Effector CD8-positive, alpha-beta T cell (primary cell): ENCODE measurements around the gene FILIP1L.

Source experiments
- DNase-seq: peaks from one replicate; lab custom pipeline; 2025; lab: John Stamatoyannopoulos, UW

FILIP1L gene

GRCh38 chr3:100125161-100125938 lies 11.0 kb upstream of the FILIP1L start:
- DNase-seq = no peak

GRCh38 chr3:100124201-100124761 lies 10.0 kb upstream of the FILIP1L start:
- DNase-seq = no peak

GRCh38 chr3:100123112-100123511 lies 8.8 kb upstream of the FILIP1L start:
- DNase-seq = no peak

DNA sequence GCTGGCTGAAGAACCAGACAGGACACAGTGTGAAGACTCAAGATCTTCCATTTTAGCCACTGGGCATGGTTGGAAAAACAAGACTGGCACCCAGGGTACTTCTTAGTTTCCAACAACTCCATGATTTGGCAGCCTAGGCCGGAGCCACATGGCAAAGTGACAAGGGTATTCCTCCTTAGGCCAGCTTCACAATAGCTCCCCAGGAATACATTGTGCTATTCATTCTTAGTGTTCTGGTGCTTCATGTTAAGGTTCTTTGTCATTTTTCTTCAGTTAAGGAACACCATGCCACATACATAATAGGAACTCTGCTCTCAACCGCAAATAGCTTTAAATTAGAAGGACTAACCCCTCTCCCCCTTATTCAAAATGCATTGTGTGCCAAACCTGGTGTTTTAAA lies 8.0 kb upstream of the FILIP1L start:
- no peak for DNase-seq

- DNase-seq = no peak
These were observed 6.4 kb upstream of the FILIP1L start for GRCh38 chr3:100120693-100121092.

GRCh38 chr3:100120012-100120411 lies 5.7 kb upstream of the FILIP1L start:
- no peak for DNase-seq

DNA sequence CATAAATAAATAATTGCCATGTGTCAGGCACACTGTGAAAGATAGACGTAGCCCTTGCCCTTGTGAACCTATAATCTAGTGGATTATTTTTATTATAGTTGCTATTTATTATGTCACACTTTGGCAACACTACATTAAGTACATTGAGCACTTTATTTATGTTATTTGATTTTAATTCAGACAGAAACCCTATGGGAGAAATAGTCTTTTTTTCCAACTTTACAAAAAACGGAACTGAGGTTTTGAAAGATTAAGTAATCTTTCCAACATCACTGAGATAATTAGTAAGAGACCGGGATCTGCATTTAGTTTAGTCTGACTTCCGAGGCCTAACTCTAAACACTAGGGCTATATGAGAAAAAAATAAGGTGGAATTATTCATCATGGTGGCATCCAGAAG lies 2.8 kb upstream of the FILIP1L start:
- no peak for DNase-seq

DNA sequence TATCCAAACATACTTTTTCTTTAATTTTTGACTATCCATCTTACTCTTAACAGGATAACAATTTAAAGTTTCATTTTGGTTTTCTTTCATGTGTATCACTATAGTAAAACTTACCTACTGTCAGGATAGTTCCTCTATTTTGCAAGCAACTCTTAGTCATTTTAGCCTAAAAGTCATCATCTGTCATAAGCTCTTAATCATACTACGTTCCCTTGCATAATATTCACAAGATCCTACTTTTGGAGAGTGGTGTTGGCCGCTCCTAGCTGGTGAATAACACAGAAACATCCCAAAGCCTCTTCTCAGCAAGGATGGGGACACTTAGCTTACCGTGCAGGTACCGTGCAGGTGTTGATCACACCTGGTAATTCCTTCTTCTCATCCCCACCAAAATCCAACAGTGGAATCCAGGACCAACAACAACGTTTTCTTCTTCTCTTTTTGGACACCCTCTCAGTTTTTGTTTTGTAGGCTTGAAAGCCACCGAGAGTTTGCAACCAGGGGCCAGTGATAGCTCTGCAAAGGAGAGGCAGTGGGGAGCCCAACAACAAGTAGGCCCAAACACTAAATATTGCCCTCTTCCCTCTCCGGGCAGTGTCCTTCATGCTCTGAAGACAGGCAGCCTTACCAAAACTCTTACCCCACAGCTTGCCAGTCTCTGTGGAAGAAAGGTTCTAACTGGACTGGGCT lies 433 bp downstream of the FILIP1L start:
- DNase-seq = no peak

DNA sequence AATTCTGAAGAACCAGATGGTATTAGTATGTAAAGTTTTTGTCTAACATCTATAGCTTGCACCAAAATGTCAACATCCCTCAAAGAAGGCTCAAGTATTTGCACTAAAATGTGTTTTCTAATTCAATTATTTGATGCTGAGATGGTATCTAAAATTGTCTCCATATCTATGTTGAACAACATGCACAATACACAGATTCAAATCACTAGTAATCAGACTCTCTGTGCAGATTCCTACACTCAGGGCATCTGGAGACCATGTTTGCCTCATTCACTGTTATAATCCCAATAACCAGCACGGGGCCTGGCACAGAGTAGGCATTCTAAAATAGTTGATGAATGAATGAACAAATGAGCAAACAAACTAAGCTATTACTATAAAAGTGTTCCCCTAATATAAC lies 2.6 kb downstream of the FILIP1L start:
- no peak for DNase-seq

- DNase-seq = no peak
These were observed 4.1 kb downstream of the FILIP1L start for GRCh38 chr3:100110162-100110561.

- no peak for DNase-seq
These were observed 5.7 kb downstream of the FILIP1L start for GRCh38 chr3:100108464-100109079.

DNA sequence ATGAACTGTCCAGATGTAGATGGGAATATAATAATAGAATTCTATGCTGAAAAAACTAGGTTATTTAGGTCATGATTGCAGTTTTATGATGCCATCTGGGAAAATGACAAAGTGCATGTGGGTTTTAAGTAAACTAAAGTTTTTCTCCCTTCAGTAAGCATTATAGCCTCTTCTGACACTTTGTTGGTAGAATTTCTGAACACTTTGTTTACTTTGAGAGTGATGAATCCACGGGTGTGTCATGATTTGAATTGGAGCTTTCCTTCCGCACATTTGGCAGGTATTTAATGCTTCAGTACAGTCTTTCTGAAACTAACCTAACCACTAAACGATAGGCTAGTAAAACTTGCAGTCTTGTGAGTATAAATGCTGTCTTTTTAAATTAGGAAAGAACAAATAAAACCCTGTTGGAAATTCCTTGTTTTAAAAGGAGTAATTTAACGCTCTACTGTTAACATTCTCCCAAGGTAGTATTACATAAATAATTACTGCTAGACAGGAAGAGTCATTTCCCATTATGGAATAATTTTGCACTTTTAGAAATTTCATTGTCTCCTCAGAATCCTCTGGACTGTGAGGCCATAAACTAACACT lies 7.0 kb downstream of the FILIP1L start:
- DNase-seq = no peak

GRCh38 chr3:100106531-100107141 lies 7.7 kb downstream of the FILIP1L start:
- DNase-seq = no peak

DNA sequence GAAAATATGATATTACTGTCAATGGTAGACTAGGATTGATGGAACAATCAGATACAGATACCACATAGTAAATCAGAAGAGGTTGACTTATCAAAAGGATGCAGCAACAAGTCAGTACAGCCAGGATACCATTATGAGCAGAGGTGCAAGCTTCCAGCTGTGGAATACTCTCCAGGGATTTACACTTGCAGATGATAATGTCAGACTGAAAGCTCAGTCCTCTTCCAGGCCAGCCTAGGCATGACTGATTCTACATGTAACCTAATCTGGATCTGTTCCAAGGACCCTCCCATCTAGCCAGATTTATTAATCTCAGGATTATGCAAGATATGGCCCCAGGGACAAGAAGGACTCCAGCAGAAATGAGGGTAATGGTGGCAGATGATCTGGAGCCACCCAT lies 8.2 kb downstream of the FILIP1L start:
- DNase-seq = no peak

DNA sequence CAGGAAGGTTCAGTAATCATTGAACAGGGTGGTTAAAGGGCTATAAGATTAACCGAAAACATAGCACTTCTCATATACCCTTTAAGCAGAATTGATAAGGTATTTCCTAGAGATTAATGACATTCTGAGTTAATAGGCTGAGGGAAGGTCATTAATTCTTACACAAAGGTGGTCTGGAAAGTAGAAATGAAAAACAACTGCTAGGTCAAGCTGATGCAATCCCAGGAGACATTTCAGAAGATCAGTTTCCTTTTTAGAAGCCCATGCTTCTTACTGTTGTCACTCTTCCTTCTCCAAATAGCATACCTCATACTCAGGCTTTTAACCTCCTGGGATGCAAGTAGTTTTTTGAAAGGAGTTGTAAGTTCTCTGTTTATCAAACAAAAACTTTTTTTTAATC lies 8.8 kb downstream of the FILIP1L start:
- DNase-seq = no peak

DNA sequence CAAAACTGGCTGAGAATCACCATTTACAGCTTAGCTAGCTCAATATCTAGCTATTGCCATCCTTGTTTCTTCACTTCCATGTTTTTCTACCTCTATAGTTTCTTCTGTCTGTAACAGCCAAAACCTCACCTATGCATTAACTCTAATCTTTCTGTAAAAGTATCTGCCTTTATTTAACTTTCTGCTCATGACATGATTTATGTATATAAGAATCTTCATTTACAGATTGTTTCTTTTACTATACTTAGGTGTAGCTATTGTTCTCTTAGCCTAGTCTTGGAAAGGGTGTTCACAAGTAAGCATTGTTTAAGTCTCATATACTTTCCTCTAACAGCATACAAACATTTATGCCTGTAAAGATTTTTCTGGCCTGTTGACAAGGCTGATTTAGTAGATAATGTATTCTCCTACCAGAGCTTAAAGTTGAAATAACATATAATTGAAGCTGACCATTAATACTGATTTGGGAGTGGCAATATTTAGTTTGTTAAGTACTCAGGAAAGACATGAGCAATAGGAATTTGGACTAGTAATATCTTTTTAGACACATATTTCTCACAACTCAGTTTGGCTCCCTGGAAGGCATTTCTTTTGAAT lies 9.4 kb downstream of the FILIP1L start:
- no peak for DNase-seq

DNA sequence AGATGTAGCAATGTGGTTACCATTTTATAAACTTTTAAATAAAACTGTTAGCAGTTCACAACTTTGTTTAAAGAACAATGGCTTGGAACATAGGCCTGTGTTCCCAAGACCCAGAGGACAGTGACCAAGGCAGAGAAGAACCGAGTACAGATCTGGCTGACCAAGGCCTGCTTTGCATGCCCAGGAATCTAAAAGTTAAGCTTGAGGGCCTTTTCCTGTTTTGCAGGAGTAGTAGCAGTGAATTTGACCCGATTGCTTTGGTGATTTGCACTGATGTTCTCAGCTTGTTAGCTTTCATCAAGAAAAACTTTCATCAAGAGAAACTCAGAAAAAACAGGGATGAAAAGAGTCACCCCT lies 9.9 kb downstream of the FILIP1L start:
- no peak for DNase-seq

GRCh38 chr3:100103558-100104441 lies 10.5 kb downstream of the FILIP1L start:
- DNase-seq = no peak

GRCh38 chr3:100102757-100103156 lies 11.5 kb downstream of the FILIP1L start:
- DNase-seq = no peak

DNA sequence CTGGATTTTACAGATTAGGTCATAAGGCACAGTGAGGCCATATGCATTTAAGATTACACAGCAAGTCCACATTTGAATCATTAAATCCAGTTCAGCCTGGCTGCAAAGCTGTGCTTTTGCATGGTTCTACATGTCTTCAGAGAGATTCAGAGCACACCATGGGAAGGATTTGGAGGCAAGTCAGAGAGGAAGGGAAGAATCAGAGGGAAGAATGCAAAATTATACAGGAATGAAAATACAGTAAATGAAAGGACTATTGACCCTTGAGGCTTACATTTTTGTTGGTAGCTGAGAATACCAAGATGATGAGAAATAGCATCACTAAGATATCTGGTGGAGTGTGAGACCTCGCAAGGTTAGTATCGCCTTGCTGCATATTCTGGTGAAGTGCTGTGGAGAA lies 13.9 kb downstream of the FILIP1L start:
- DNase-seq = no peak

GRCh38 chr3:100099621-100100020 lies 14.7 kb downstream of the FILIP1L start:
- no peak for DNase-seq
